T-helper 1 cell (primary cell): Measurements from ENCODE around the gene SYCE3.
"Not testable (repeated sequence)": the region's sequence is repeated elsewhere in the genome, so short reads cannot be mapped to it uniquely, and the experiment has no call there.

Experiments used
- DNase-seq, 5 donors: peaks; one replicate each; pipeline ENCODE4 v3.0.0-alpha.2; 2012 to 2020

Gene SYCE3

GRCh38 chr22:50530580-50530876, 32.2 kb downstream of the SYCE3 start:
- no peak for DNase-seq

- DNase-seq = peak; percentile 48 to 82 (median 52)
Observed at GRCh38 chr22:50529897-50530579, 32.7 kb downstream of the SYCE3 start, which contains the start of gene TYMP. TYMP (minus strand) TSS chr22:50530012; CDS start chr22:50529709, 303 bp downstream.

- no peak for DNase-seq
Observed at GRCh38 chr22:50529416-50529896, 33.3 kb downstream of the SYCE3 start.

- DNase-seq = no peak
Observed at GRCh38 chr22:50528682-50529415, 33.9 kb downstream of the SYCE3 start.

GRCh38 chr22:50527921-50528681, 34.6 kb downstream of the SYCE3 start:
- no peak for DNase-seq

- DNase-seq = peak in 1 of 5 donors; percentile 55
Observed at GRCh38 chr22:50526834-50527801, 35.6 kb downstream of the SYCE3 start.

- peak; percentile 76 to 91 (median 81) for DNase-seq
Observed at GRCh38 chr22:50526108-50526833, 36.4 kb downstream of the SYCE3 start.

GRCh38 chr22:50525858-50526107, 36.9 kb downstream of the SYCE3 start:
- DNase-seq = no peak

- peak; percentile 95 to 98 (median 97) for DNase-seq
Observed at GRCh38 chr22:50525104-50525857, 37.4 kb downstream of the SYCE3 start, which contains the start of gene SCO2. SCO2 (minus strand) TSS chr22:50525598; CDS start chr22:50524411, 1,187 bp downstream.

- DNase-seq = no peak
Observed at GRCh38 chr22:50524676-50525103, 38.0 kb downstream of the SYCE3 start.

GRCh38 chr22:50523806-50524675, 38.7 kb downstream of the SYCE3 start:
- DNase-seq = no peak

GRCh38 chr22:50523458-50523805, 39.3 kb downstream of the SYCE3 start:
- DNase-seq = no peak

- no peak for DNase-seq
Observed at GRCh38 chr22:50522806-50523438, 39.8 kb downstream of the SYCE3 start.

- DNase-seq = no peak
Observed at GRCh38 chr22:50522208-50522805, 40.4 kb downstream of the SYCE3 start.

- DNase-seq = no peak
Observed at GRCh38 chr22:50521710-50522109, 41.0 kb downstream of the SYCE3 start.

- no peak for DNase-seq
Observed at GRCh38 chr22:50520826-50521453, 41.8 kb downstream of the SYCE3 start.

- not testable (repeated sequence) for DNase-seq
Observed at GRCh38 chr22:50520184-50520583, 42.5 kb downstream of the SYCE3 start.

- no peak for DNase-seq
Observed at GRCh38 chr22:50519151-50519550, 43.6 kb downstream of the SYCE3 start.
